K562 (cell line): ENCODE data around the gene DAPK3. TPM values are rescaled to one million over a fixed set of nuclear protein-coding genes. Genes with fewer than 3 reads are reported as not detected.
A peak's percentile ranks its signal among the peaks of the same experiment; 100 is the strongest.

Source experiments
- ATF7 ChIP-seq: fragments of 450-650 bp; IDR thresholded peaks from 2 replicates; pipeline ENCODE4 v1.7.1; 2014; ENCODE audit warnings: mild to moderate bottlenecking, moderate library complexity
- CBFB ChIP-seq: sonication (generic); formaldehyde crosslinking; IDR thresholded peaks from 2 replicates; pipeline ENCODE4 v1.4.0; 2020; ENCODE audit warnings: mild to moderate bottlenecking, missing genetic modification reagents
- CEBPB ChIP-seq: fragments of 450-650 bp; IDR thresholded peaks from 2 replicates; pipeline ENCODE4 v1.6.1; 2016; ENCODE audit warnings: missing genetic modification characterization, missing compliant biosample characterization
- DLX4 ChIP-seq: fragments of 250-450 bp; sonication (Bioruptor Pico); IDR thresholded peaks from 2 replicates; pipeline ENCODE4 v1.6.1; 2021; ENCODE audit warnings: mild to moderate bottlenecking
- E2F6 ChIP-seq, 2 experiments: IDR thresholded peaks; 2 replicates each; pipeline ENCODE4 v1.6.1; 2011; ENCODE audit warnings: borderline replicate concordance in 1 of 2, control low read depth in 1 of 2, low read depth in 1 of 2, low read length in 1 of 2, mild to moderate bottlenecking in 1 of 2, mixed read lengths in 1 of 2, moderate library complexity in 1 of 2; ENCODE audit not compliant: insufficient read depth in 1 of 2, insufficient read length in 1 of 2, poor library complexity in 1 of 2, severe bottlenecking in 1 of 2; ENCODE audit errors: extremely low read depth in 1 of 2
- GATAD2B ChIP-seq: fragments of 450-650 bp; IDR thresholded peaks from 2 replicates; pipeline ENCODE4 v1.6.1; 2017; ENCODE audit warnings: mild to moderate bottlenecking, borderline replicate concordance
- HNRNPLL ChIP-seq: fragments of 200-400 bp; formaldehyde crosslinking; IDR thresholded peaks from 2 replicates; pipeline ENCODE4 v1.6.1; 2017; ENCODE audit warnings: low read length, low read depth, mild to moderate bottlenecking; ENCODE audit not compliant: poor library complexity, severe bottlenecking
- JUNB ChIP-seq: fragments of 450-650 bp; formaldehyde crosslinking; conservative IDR thresholded peaks from 2 replicates; pipeline ENCODE4 v1.4.0; 2020; ENCODE audit warnings: mild to moderate bottlenecking
- L3MBTL2 ChIP-seq: fragments of 450-650 bp; IDR thresholded peaks from 2 replicates; pipeline ENCODE4 v1.6.1; 2016; ENCODE audit warnings: mild to moderate bottlenecking, moderate library complexity
- MCM7 ChIP-seq, 2 experiments: fragments of 450-650 bp; IDR thresholded peaks; 2 replicates each; pipeline ENCODE4 v1.6.1; 2016 to 2018
- MITF ChIP-seq: IDR thresholded peaks from 2 replicates; pipeline ENCODE4 v1.6.1; 2014; ENCODE audit warnings: antibody characterized with exemption
- MYBL2 ChIP-seq, 2 experiments: fragments of 450-650 bp in 1 of 2; sonication (generic) in 1 of 2; formaldehyde crosslinking in 1 of 2; IDR thresholded peaks; 2 replicates each; pipeline versions ENCODE4 v1.6.1 to v1.8.1; 2017 to 2022; ENCODE audit warnings: borderline replicate concordance in 1 of 2, inconsistent platforms in 1 of 2, low read depth in 1 of 2, mild to moderate bottlenecking in 1 of 2, missing genetic modification reagents in 1 of 2, moderate library complexity in 1 of 2
- PHB ChIP-seq: fragments of 250-450 bp; sonication (Bioruptor Pico); IDR thresholded peaks from 2 replicates; pipeline ENCODE4 v1.5.0; 2021
- POLR3G ChIP-seq: IDR thresholded peaks from 2 replicates; pipeline ENCODE4 v1.6.1; 2011; ENCODE audit not compliant: insufficient read length, insufficient replicate concordance; ENCODE audit errors: extremely low read depth
- RBM15 ChIP-seq: fragments of 200-400 bp; formaldehyde crosslinking; IDR thresholded peaks from 2 replicates; pipeline ENCODE4 v1.6.1; 2018; ENCODE audit warnings: mild to moderate bottlenecking, low read length, moderate library complexity; ENCODE audit not compliant: insufficient read depth
- TCFL5 ChIP-seq: fragments of 250-450 bp; sonication (Bioruptor Pico); conservative IDR thresholded peaks from 2 replicates; pipeline ENCODE4 v1.6.1; 2021; ENCODE audit warnings: mild to moderate bottlenecking, moderate library complexity, matching md5 sums
- TSC22D4 ChIP-seq: fragments of 450-650 bp; IDR thresholded peaks from 2 replicates; pipeline ENCODE4 v1.6.1; 2016; ENCODE audit warnings: missing genetic modification characterization, missing biosample characterization, control low read depth
- ZEB2 ChIP-seq: fragments of 450-650 bp; IDR thresholded peaks from 2 replicates; pipeline ENCODE4 v1.6.1; 2016
- polyA plus RNA-seq, 8 experiments: library from polyadenylated mRNA; depleted of rRNA in 4 of 8; stranded (reverse) in 5 of 8; unstranded in 3 of 8; fragments of >200 nt; fragmentation: Nextera tagmentation in 2 of 8; fragmentation: Illumina TruSeq in 1 of 8; extraction: Ambion mirVana in 2 of 8; extraction: Trizol in 1 of 8; gene quantifications; 2 replicates each; pipeline versions ENCODE4 v1.2.1 to v1.2.3, GENCODE V29; 2011 to 2014; ENCODE audit warnings: inconsistent platforms in 1 of 8, missing spikeins in 1 of 8
- total RNA-seq, 7 experiments: library from RNA; depleted of rRNA in 6 of 7; stranded (reverse); fragments of >200 nt in 6 of 7; fragmentation: Illumina TruSeq in 2 of 7; extraction: Trizol in 2 of 7; gene quantifications; 2 replicates each; pipeline versions ENCODE4 v1.2.1 to v1.2.3, GENCODE V29; 2011 to 2021; ENCODE audit warnings: low replicate concordance in 1 of 7
- TF ChIP-seq, protein P1 (sequence below): sonication (generic); formaldehyde crosslinking; IDR thresholded peaks from 2 replicates; pipeline ENCODE4 v1.9.0; 2022; ENCODE audit warnings: mild to moderate bottlenecking, missing genetic modification reagents
- TF ChIP-seq, protein P2 (sequence below): fragments of 450-650 bp; IDR thresholded peaks from 2 replicates; pipeline ENCODE4 v1.6.1; 2017; ENCODE audit warnings: antibody characterized with exemption, mild to moderate bottlenecking

The DAPK3 gene
- total and polyA plus RNA-seq, 9 of the 15 experiments (the other 6 are each of a cell fraction or from before 2014, with no cell fraction given), result 0.14 to 63.4 (median 25.0) TPM

DNA sequence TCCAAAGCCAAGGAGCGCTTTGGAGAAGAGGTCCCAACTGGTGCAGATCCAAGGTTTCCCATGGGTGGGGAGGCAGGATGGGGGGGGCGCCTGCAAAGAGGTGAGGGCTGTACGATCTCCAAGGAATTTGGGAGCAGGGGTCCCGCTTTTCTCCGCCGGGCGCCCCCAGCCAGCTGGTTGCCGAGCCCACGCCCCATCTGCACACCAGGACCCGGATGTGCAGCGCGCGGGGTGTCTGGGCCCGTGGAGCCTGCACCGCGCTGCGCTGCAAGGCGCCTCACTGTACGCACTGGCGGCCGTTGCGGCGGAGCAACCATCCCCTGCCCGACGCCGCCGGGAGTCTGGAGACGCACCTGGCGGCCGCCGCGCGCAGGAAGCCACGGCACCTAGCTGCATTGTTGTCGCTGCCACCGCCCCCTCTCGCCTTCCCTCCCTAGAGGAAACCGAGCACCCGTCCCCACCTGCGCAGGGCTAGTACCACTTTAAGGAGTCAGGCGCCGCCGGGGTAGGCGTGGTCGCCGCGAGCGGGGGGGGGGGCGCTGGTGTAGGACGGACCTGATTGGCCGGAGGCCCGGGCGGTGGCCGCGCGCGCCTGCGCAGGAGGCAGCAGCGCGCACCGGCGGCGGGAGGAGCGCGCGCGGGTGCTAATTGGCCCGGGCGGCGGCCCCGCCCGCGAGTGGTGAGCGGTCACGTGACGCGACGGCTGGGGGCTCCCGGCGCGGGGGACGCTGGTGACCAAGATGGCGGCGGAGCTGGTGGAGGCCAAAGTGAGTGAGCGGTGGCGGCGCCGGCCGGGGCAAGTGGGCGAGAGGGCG, 36.3 kb upstream of the DAPK3 start, which contains the start of gene PIAS4 (continued):
- TF ChIP-seq MYBL2 (IDR thresholded peaks at IDR 0.05; ENCODE audit: low read depth), result no peak
- TF ChIP-seq MYBL2 (CRISPR knock-in tag; IDR thresholded peaks at IDR 0.05; ENCODE audit: borderline replicate concordance), result no peak
- no peak for TF ChIP-seq DLX4 (CRISPR knock-in tag)
- TF ChIP-seq ZEB2, result peak; percentile 34; the same call in 1 of the 2 replicates
- peak; percentile 80 for TF ChIP-seq HNRNPLL
- TF ChIP-seq POLR3G, result no peak
- peak; percentile 80 for TF ChIP-seq ATF7
- peak; percentile 47 to 84 for TF ChIP-seq E2F6 (IDR thresholded peaks at IDR 0.05; ENCODE audit: borderline replicate concordance in 1 of 2, extremely low read depth in 1 of 2, insufficient read depth in 1 of 2, insufficient read length in 1 of 2, low read depth in 1 of 2, low read length in 1 of 2, poor library complexity in 1 of 2, severe bottlenecking in 1 of 2)
- TF ChIP-seq TSC22D4, result no peak
- TF ChIP-seq, protein P1, sequence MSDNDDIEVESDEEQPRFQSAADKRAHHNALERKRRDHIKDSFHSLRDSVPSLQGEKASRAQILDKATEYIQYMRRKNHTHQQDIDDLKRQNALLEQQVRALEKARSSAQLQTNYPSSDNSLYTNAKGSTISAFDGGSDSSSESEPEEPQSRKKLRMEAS, result peak; percentile 79
- no peak for TF ChIP-seq CBFB
- TF ChIP-seq MCM7 (IDR thresholded peaks at IDR 0.05), result no peak
- TF ChIP-seq PHB (CRISPR knock-in tag), result peak; percentile 86; the same call in 1 of the 2 replicates
- TF ChIP-seq TCFL5 (CRISPR knock-in tag), result no peak
- no peak for TF ChIP-seq CEBPB
- TF ChIP-seq L3MBTL2, result peak; percentile 81
- TF ChIP-seq MITF, result peak; percentile 82
- no peak for TF ChIP-seq RBM15
- TF ChIP-seq, protein P2, sequence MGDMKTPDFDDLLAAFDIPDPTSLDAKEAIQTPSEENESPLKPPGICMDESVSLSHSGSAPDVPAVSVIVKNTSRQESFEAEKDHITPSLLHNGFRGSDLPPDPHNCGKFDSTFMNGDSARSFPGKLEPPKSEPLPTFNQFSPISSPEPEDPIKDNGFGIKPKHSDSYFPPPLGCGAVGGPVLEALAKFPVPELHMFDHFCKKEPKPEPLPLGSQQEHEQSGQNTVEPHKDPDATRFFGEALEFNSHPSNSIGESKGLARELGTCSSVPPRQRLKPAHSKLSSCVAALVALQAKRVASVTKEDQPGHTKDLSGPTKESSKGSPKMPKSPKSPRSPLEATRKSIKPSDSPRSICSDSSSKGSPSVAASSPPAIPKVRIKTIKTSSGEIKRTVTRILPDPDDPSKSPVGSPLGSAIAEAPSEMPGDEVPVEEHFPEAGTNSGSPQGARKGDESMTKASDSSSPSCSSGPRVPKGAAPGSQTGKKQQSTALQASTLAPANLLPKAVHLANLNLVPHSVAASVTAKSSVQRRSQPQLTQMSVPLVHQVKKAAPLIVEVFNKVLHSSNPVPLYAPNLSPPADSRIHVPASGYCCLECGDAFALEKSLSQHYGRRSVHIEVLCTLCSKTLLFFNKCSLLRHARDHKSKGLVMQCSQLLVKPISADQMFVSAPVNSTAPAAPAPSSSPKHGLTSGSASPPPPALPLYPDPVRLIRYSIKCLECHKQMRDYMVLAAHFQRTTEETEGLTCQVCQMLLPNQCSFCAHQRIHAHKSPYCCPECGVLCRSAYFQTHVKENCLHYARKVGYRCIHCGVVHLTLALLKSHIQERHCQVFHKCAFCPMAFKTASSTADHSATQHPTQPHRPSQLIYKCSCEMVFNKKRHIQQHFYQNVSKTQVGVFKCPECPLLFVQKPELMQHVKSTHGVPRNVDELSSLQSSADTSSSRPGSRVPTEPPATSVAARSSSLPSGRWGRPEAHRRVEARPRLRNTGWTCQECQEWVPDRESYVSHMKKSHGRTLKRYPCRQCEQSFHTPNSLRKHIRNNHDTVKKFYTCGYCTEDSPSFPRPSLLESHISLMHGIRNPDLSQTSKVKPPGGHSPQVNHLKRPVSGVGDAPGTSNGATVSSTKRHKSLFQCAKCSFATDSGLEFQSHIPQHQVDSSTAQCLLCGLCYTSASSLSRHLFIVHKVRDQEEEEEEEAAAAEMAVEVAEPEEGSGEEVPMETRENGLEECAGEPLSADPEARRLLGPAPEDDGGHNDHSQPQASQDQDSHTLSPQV, result 0 out of 2 replicates have a peak, but pooled peaks have one; percentile 23
- peak; percentile 72; the same call in 1 of the 2 replicates for TF ChIP-seq GATAD2B
- TF ChIP-seq JUNB (CRISPR knock-in tag), result no peak
